ENCODE measurements around the gene PLEKHN1. TPM values are rescaled to one million over a fixed set of nuclear protein-coding genes. Genes with fewer than 3 reads are reported as not detected.

The PLEKHN1 gene
- total and polyA plus RNA-seq, 2 of the 4 experiments (the other 2 are of a cell fraction), result 0.54 to 2.1 TPM

- Histone ChIP-seq H4K8ac (ENCODE audit: low read depth in 2 of 2, low read length in 2 of 2) (no peak overlapping the region), H2BK120ac (ENCODE audit: low read depth, low read length) (no peak overlapping the region), H2AFZ (replicated peaks; ENCODE audit: low read length, poor library complexity) (no peak overlapping the region), H2BK5ac (ENCODE audit: low read depth, low read length, poor library complexity, severe bottlenecking) (no peak overlapping the region), H2BK15ac (ENCODE audit: low read depth, low read length) (no peak overlapping the region), H3K79me1 (ENCODE audit: low read depth in 1 of 2, low read length in 2 of 2) (peaks cover 9 to 25% of the 10 kb centered on the region in 2 experiments), H3K4me3 (ENCODE audit: insufficient read depth, low read depth, low read length) (no peak overlapping the region), H3K4ac (ENCODE audit: low read depth, low read length) (no peak overlapping the region), H3K9me3 (ENCODE audit: control insufficient read depth, insufficient read depth, low read length) (no peaks in the 10 kb centered on the region), H3K4me2 (ENCODE audit: low read depth, low read length) (no peak overlapping the region), H3K23ac (ENCODE audit: low read depth, low read length) (no peak overlapping the region), H3K27ac (ENCODE audit: insufficient read depth, low read length) (no peak overlapping the region), H4K5ac (ENCODE audit: low read depth, low read length) (no peak overlapping the region), H2BK20ac (ENCODE audit: low read depth, low read length) (no peak overlapping the region), H3K18ac (ENCODE audit: low read depth, low read length) (no peak overlapping the region), H3K9ac (ENCODE audit: low read depth, low read length) (no peak overlapping the region), H3K14ac (replicated peaks; ENCODE audit: low read depth, low read length) (no peak overlapping the region), H3K9me1 (ENCODE audit: insufficient read depth, low read length) (peaks cover 7% of the 10 kb centered on the region), H3K36me3 (ENCODE audit: control insufficient read depth, insufficient read depth, low read length) (peaks cover 85% of the 10 kb centered on the region), H3K27me3 (ENCODE audit: control insufficient read depth, insufficient read depth, low read length) (no peaks in the 10 kb centered on the region), H4K91ac (ENCODE audit: insufficient read depth, low read depth, low read length) (no peak overlapping the region), H3K56ac (ENCODE audit: extremely low read depth, insufficient read depth, low read length) (no peak overlapping the region), H2AK9ac (replicated peaks; ENCODE audit: low read depth, low read length, poor library complexity) (no peak overlapping the region), H2AK5ac (ENCODE audit: low read depth, low read length) (no peak overlapping the region), H3K4me1 (ENCODE audit: control insufficient read depth, insufficient read depth, low read length) (no peaks in the 10 kb centered on the region), H4K20me1 (ENCODE audit: insufficient read depth, low read length) (peaks cover 17% of the 10 kb centered on the region)
- dilution Hi-C loops (cut with HindIII; ENCODE audit: low sequenced_read_pairs, unreplicated experiment) (no loop called here), in situ Hi-C loops (cut with MboI; ENCODE audit: low sequenced_read_pairs) (no loop called here), intact Hi-C loops (cut with micrococcal nuclease) (loop anchor here (1.0 kb wide), 1 partner anchor 47 kb away; no protein-coding TSS in a partner anchor)
- no TSS peak for BruUV-seq (replicated peaks)
- no peak for ATAC-seq (ENCODE audit: low read depth)
- WGBS, 2 experiments (ENCODE audit: extremely low coverage in 2 of 2, insufficient read length in 1 of 2), result 89% methylated on average over 7 of the region's 23 CpGs; no CpG with 5 or more reads in 1 of the 2 experiments
- POLR2A ChIA-PET (ENCODE audit: unreplicated experiment), result no interaction called here
- CTCF ChIA-PET, result no interaction called here
- TF ChIP-seq MXI1 (IDR thresholded peaks at IDR 0.05; ENCODE audit: borderline replicate concordance, low read depth, low read length) (no peak), CTCF (conservative IDR thresholded peaks at IDR 0.05; ENCODE audit: low read depth, low read length) (no peak), FOS (IDR thresholded peaks at IDR 0.05; ENCODE audit: low read depth, low read length) (no peak), BHLHE40 (IDR thresholded peaks at IDR 0.05; ENCODE audit: low read depth, low read length) (no peak), MAZ (IDR thresholded peaks at IDR 0.05; ENCODE audit: borderline replicate concordance, low read depth, low read length) (no peak), CHD1 (IDR thresholded peaks at IDR 0.05; ENCODE audit: low read depth, low read length) (no peak), RFX5 (IDR thresholded peaks at IDR 0.05; ENCODE audit: low read depth, low read length) (no peak), POLR2A (IDR thresholded peaks at IDR 0.05; ENCODE audit: low read depth, low read length) (no peak), CEBPB (IDR thresholded peaks at IDR 0.05; ENCODE audit: low read depth, low read length) (no peak), MAFK (IDR thresholded peaks at IDR 0.05; ENCODE audit: low read depth, low read length) (no peak), RAD21 (IDR thresholded peaks at IDR 0.05; ENCODE audit: low read length) (no peak), RCOR1 (IDR thresholded peaks at IDR 0.05; ENCODE audit: insufficient replicate concordance, low read length) (no peak), SMC3 (IDR thresholded peaks at IDR 0.05; ENCODE audit: low read depth, low read length) (no peak), ELK1 (IDR thresholded peaks at IDR 0.05; ENCODE audit: borderline replicate concordance, low read depth, low read length) (no peak), USF2 (IDR thresholded peaks at IDR 0.05; ENCODE audit: low read depth, low read length) (no peak), NFE2L2 (IDR thresholded peaks at IDR 0.05; ENCODE audit: low read depth, low read length) (no peak)
- no peak for DNase-seq
Observed at GRCh38 chr1:950881-951280, 15.4 kb upstream of the PLEKHN1 start.
